ENCODE data around the gene FLYWCH2.

Gene FLYWCH2

DNA sequence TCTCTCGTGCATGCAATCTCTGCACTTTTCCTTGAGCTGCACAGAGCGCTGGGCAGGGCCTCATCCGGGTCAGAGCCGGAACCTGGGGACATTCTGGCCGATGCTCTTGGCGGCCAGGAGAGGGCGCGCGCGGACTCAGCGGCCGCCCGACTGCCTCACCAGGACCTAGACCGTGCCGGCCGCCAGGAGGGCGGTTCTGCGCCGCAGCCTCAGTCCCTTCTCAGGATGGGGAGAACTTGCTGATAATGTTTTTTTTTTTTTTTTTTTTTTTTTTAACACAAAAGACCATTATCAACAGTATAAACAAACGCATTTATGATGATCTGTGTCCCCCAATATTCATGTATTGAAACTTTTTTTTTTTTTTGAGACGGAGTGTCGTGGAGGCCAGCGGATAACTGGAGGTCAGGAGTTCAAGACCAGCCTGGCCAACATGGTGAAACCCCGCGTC, 8.1 kb upstream of the FLYWCH2 start:
- Histone ChIP-seq H3K9ac (ENCODE audit: low read depth, low read length) (peak overlapping the region; percentile 30; the same call in 1 of the 2 replicates), H3K79me2 (ENCODE audit: insufficient read depth, low read length) (no peaks in the 10 kb centered on the region), H3K27ac (ENCODE audit: low read length) (no peak overlapping the region), H3K36me3 (ENCODE audit: insufficient read depth, low read length) (no peaks in the 10 kb centered on the region), H3K4me3 (ENCODE audit: low read depth in 1 of 2, low read length in 2 of 2) (no peak overlapping the region), H3K4me2 (ENCODE audit: insufficient read depth, low read length) (peak overlapping the region; percentile 49), H3K4me1 (ENCODE audit: insufficient read depth, low read length) (peaks cover 11% of the 10 kb centered on the region), H3K9me3 (ENCODE audit: insufficient read depth, low read length, severe bottlenecking) (peaks cover 3% of the 10 kb centered on the region), H4K20me1 (ENCODE audit: insufficient read depth, low read length) (no peaks in the 10 kb centered on the region), H2AFZ (ENCODE audit: low read depth, low read length) (peak overlapping the region; percentile 66), H3K27me3 (ENCODE audit: insufficient read depth, low read length, poor library complexity) (no peaks in the 10 kb centered on the region)
- DNase-seq (peak; percentile 71), ATAC-seq (ENCODE audit: insufficient read depth, low read depth) (peak; percentile 99)
- no peak for TF ChIP-seq EZH2 (IDR thresholded peaks at IDR 0.05; ENCODE audit: borderline replicate concordance, low read depth, low read length, severe bottlenecking)
- TF ChIP-seq, protein P1, sequence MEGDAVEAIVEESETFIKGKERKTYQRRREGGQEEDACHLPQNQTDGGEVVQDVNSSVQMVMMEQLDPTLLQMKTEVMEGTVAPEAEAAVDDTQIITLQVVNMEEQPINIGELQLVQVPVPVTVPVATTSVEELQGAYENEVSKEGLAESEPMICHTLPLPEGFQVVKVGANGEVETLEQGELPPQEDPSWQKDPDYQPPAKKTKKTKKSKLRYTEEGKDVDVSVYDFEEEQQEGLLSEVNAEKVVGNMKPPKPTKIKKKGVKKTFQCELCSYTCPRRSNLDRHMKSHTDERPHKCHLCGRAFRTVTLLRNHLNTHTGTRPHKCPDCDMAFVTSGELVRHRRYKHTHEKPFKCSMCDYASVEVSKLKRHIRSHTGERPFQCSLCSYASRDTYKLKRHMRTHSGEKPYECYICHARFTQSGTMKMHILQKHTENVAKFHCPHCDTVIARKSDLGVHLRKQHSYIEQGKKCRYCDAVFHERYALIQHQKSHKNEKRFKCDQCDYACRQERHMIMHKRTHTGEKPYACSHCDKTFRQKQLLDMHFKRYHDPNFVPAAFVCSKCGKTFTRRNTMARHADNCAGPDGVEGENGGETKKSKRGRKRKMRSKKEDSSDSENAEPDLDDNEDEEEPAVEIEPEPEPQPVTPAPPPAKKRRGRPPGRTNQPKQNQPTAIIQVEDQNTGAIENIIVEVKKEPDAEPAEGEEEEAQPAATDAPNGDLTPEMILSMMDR (IDR thresholded peaks at IDR 0.05; ENCODE audit: borderline replicate concordance, extremely low read depth, low read length, poor library complexity, severe bottlenecking) = peak; percentile 85

DNA sequence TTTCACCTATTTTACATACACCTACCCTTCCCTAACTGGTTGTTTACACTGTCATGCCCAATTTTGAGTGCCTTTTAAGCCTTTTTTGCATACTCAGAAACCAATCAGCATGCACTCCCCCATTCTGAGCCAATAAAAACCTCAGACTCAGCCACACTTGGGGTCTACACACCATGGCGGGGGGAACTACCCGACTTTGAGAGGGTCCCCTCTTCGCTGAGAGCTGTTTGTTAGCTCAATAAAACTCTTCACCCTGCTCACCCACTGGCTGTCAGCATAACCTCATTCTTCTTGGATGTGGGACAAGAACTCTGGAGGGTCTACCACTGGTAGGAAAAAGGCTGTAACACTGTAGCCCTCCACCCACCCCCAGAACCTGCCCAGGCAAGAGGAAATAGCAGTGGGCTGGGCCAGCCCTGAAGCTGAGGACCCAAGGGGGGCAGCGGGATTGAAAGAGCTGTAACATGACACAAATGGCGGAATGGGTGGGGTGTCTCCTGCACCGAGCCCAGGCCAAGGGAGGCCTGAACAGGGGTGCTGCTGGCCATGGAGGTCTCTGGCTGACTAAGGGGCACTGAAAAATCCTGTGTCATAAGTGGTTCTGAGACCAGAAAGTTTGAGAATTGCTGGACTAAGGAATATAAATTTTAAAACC, 3.0 kb upstream of the FLYWCH2 start:
- no peak for TF ChIP-seq EZH2 (IDR thresholded peaks at IDR 0.05; ENCODE audit: borderline replicate concordance, low read depth, low read length, severe bottlenecking)
- TF ChIP-seq, protein P1 (IDR thresholded peaks at IDR 0.05; ENCODE audit: borderline replicate concordance, extremely low read depth, low read length, poor library complexity, severe bottlenecking) = no peak
- Histone ChIP-seq H3K27ac (ENCODE audit: low read length) (no peak overlapping the region), H3K36me3 (ENCODE audit: insufficient read depth, low read length) (no peaks in the 10 kb centered on the region; the same call in 1 of the 2 replicates), H3K79me2 (ENCODE audit: insufficient read depth, low read length) (peaks cover 14% of the 10 kb centered on the region), H3K4me1 (ENCODE audit: insufficient read depth, low read length) (peaks cover 27% of the 10 kb centered on the region), H3K4me2 (ENCODE audit: insufficient read depth, low read length) (no peak overlapping the region), H3K4me3 (ENCODE audit: low read depth in 1 of 2, low read length in 2 of 2) (no peak overlapping the region), H3K9me3 (ENCODE audit: insufficient read depth, low read length, severe bottlenecking) (peaks cover 10% of the 10 kb centered on the region), H2AFZ (ENCODE audit: low read depth, low read length) (no peak overlapping the region), H3K27me3 (ENCODE audit: insufficient read depth, low read length, poor library complexity) (no peaks in the 10 kb centered on the region), H3K9ac (ENCODE audit: low read depth, low read length) (no peak overlapping the region), H4K20me1 (ENCODE audit: insufficient read depth, low read length) (no peaks in the 10 kb centered on the region)
- DNase-seq (no peak), ATAC-seq (ENCODE audit: insufficient read depth, low read depth) (no peak)

DNA sequence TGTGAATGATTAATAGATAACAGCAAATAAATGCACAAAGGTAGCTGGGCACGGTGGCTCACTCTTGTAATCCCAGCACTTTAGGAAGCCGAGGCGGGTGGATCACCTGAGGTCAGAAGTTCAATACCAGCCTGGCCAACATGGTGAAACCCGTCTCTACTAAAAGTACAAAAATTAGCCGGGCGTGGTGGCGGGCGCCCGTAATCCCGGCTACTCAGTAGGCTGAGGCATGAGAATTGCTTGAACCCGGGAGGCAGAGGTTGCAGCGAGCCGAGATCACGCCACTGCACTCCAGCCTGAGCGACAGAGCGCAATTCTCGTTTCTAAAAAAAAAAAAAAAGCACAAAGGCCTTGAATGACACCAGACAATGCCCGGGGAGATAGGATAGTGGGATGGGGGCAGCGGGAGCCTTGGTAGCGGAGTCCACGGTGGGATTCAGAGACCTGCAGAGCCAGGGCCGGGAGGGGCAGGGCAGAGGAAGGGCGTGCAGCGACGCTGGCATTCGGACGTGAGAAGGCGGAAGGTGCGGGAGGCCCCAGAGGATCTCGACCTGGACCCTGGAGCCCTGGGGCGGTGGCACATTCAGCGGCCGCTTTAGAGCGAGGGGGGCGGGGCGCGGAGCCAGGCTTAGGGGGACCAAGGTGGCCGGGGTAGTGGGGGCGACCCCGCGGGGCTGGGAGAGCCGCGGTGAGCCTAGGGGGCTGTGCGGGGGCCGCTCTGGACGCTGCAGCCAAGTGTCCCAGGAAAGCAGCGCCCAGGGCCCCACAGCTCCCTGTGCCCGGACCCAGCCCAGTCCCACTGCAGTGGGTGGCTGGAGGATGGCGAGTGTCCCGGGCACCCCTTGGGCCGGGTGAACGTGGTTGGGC, 999 bp upstream of the FLYWCH2 start:
- TF ChIP-seq, protein P1 (IDR thresholded peaks at IDR 0.05; ENCODE audit: borderline replicate concordance, extremely low read depth, low read length, poor library complexity, severe bottlenecking) = no peak
- no peak for TF ChIP-seq EZH2 (IDR thresholded peaks at IDR 0.05; ENCODE audit: borderline replicate concordance, low read depth, low read length, severe bottlenecking)
- Histone ChIP-seq H3K9me3 (ENCODE audit: insufficient read depth, low read length, severe bottlenecking) (peaks cover 10% of the 10 kb centered on the region), H3K27me3 (ENCODE audit: insufficient read depth, low read length, poor library complexity) (no peaks in the 10 kb centered on the region), H3K4me2 (ENCODE audit: insufficient read depth, low read length) (peak overlapping the region; percentile 94), H3K4me1 (ENCODE audit: insufficient read depth, low read length) (peaks cover 24% of the 10 kb centered on the region), H3K4me3 (ENCODE audit: low read depth in 1 of 2, low read length in 2 of 2) (peak overlapping the region; percentile 80 to 83; a peak in 3 of 4 replicates), H3K27ac (ENCODE audit: low read length) (peak overlapping the region; percentile 83; the same call in 1 of the 2 replicates), H3K9ac (ENCODE audit: low read depth, low read length) (peak overlapping the region; percentile 94), H3K79me2 (ENCODE audit: insufficient read depth, low read length) (peaks cover 19% of the 10 kb centered on the region), H2AFZ (ENCODE audit: low read depth, low read length) (peak overlapping the region; percentile 94), H4K20me1 (ENCODE audit: insufficient read depth, low read length) (no peaks in the 10 kb centered on the region), H3K36me3 (ENCODE audit: insufficient read depth, low read length) (no peaks in the 10 kb centered on the region; the same call in 1 of the 2 replicates)
- DNase-seq (no peak), ATAC-seq (ENCODE audit: insufficient read depth, low read depth) (no peak)

All from DND-41 (cell line).